ENCODE measurements around the gene FAM229A.

- TF ChIP-seq SUZ12 (IDR thresholded peaks at IDR 0.05; ENCODE audit: low read length) (no peak), EZH2 (IDR thresholded peaks at IDR 0.05; ENCODE audit: low read depth, low read length, severe bottlenecking) (no peak), CTCF (IDR thresholded peaks at IDR 0.05; ENCODE audit: control extremely low read depth in 1 of 3, insufficient read depth in 1 of 3, low read depth in 1 of 3, low read length in 3 of 3) (no peak), RAD21 (IDR thresholded peaks at IDR 0.05 in 1 of 2, conservative IDR thresholded peaks at IDR 0.05 in 1 of 2; ENCODE audit: low read depth in 2 of 2, low read length in 2 of 2) (no peak), BRCA1 (IDR thresholded peaks at IDR 0.05; ENCODE audit: low read depth, low read length) (no peak)
Measured at GRCh38 chr1:32373996-32374592, 11.8 kb upstream of the FAM229A start.
